Panc1 (cell line): ENCODE results near the gene EMILIN3. TPM values are rescaled to one million over a fixed set of nuclear protein-coding genes. Genes with fewer than 3 reads are reported as not detected.

ENCODE experiments used
- ATAC-seq: fragments of 200-7000 bp; cut with Tn5 transposase; 2 replicates; pipeline ENCODE4 v1.9.1; 2020; ENCODE audit warnings: mild to moderate bottlenecking, moderate library complexity
- BruUV-seq: library from RNA; stranded (reverse); fragments of 400-500 nt; replicated peaks from 2 replicates; lab custom pipeline; 2021; lab: Mats Ljungman, UMichigan
- CTCF ChIA-PET: fragments of 300-600 bp; sonication (Branson Sonifier 250); formaldehyde crosslinking; loops from one replicate; lab custom pipeline; 2022; ENCODE audit warnings: antibody characterized with exemption; lab: Charles Lee
- POLR2A ChIA-PET: fragments of 300-600 bp; sonication (Branson Sonifier 250); formaldehyde crosslinking; loops from one replicate; lab custom pipeline; 2022; ENCODE audit warnings: antibody characterized with exemption; lab: Charles Lee
- DNase-seq: peaks from one replicate; pipeline ENCODE4 v3.0.0-alpha.2; 2010; ENCODE audit warnings: low read depth, low spot score
- H3K27ac ChIP-seq: 2 replicates; pipeline ENCODE4 v1.5.1; 2011; ENCODE audit warnings: mild to moderate bottlenecking, low read length, inconsistent platforms
- H3K27me3 ChIP-seq: fragments of 200-500 bp; sonication (Bioruptor generic); 2 replicates; pipeline ENCODE4 v1.6.0; 2014; ENCODE audit warnings: low read length, inconsistent platforms; ENCODE audit not compliant: control insufficient read depth, insufficient read depth
- H3K36me3 ChIP-seq: fragments of 200-500 bp; sonication (Bioruptor generic); 2 replicates; pipeline ENCODE4 v1.5.1; 2014; ENCODE audit warnings: inconsistent platforms, mild to moderate bottlenecking, low read length, moderate library complexity; ENCODE audit not compliant: control insufficient read depth, insufficient read depth
- H3K4me1 ChIP-seq: 2 replicates; pipeline ENCODE4 v1.5.1; 2011; ENCODE audit warnings: inconsistent platforms, mild to moderate bottlenecking, low read length, moderate library complexity; ENCODE audit not compliant: control insufficient read depth, insufficient read depth
- H3K4me3 ChIP-seq, 2 experiments: 2 replicates each; pipeline ENCODE4 v1.5.1; 2011 to 2012; ENCODE audit warnings: low read depth in 2 of 2, low read length in 2 of 2, mild to moderate bottlenecking in 2 of 2, inconsistent platforms in 1 of 2, moderate library complexity in 1 of 2
- H3K9me3 ChIP-seq: fragments of 200-500 bp; sonication (Bioruptor generic); 2 replicates; pipeline ENCODE4 v1.5.1; 2014; ENCODE audit warnings: low read depth, mild to moderate bottlenecking, inconsistent platforms, low read length, moderate library complexity; ENCODE audit not compliant: control insufficient read depth, insufficient read depth
- CTCF ChIP-seq: fragments of 450-650 bp; IDR thresholded peaks from 2 replicates; pipeline ENCODE4 v1.5.1; 2017; ENCODE audit warnings: mild to moderate bottlenecking
- POLR2AphosphoS5 ChIP-seq: IDR thresholded peaks from 2 replicates; pipeline ENCODE4 v1.6.1; 2012; ENCODE audit warnings: mild to moderate bottlenecking, low read depth, low read length, moderate library complexity
- REST ChIP-seq, 2 experiments: IDR thresholded peaks; 2 replicates each; pipeline ENCODE4 v1.6.1; 2011 to 2012; ENCODE audit warnings: low read depth in 2 of 2, control low read depth in 1 of 2, low read length in 1 of 2, mild to moderate bottlenecking in 1 of 2, moderate library complexity in 1 of 2; ENCODE audit not compliant: insufficient read depth in 1 of 2
- SIN3A ChIP-seq: IDR thresholded peaks from 2 replicates; pipeline ENCODE4 v1.6.1; 2012; ENCODE audit warnings: low read depth, mild to moderate bottlenecking, low read length, moderate library complexity, borderline replicate concordance; ENCODE audit not compliant: insufficient read depth
- TCF7L2 ChIP-seq: IDR thresholded peaks from 2 replicates; pipeline ENCODE4 v1.6.1; 2011; ENCODE audit warnings: mild to moderate bottlenecking, low read depth, low read length, inconsistent platforms
- in situ Hi-C: cut with HindIII; loops from 2 replicates; pipeline ENCODE4 v1.10.0; 2016; ENCODE audit warnings: low sequenced_read_pairs, low pct_unique_long_range_greater_than_20kb
- intact Hi-C: fragments of 100-400 bp; cut with micrococcal nuclease; formaldehyde crosslinking; loops from one replicate; pipeline ENCODE4 v1.10.0; 2022; ENCODE audit not compliant: unreplicated experiment
- total RNA-seq: library from RNA; stranded (reverse); gene quantifications from one replicate; pipeline ENCODE4 v1.2.1, GENCODE V29; 2021; ENCODE audit not compliant: unreplicated experiment

EMILIN3 gene
- total RNA-seq, 1 experiment from 2014 or later, result 0.54 TPM

- BruUV-seq, result no TSS peak
- ChIA-PET POLR2A (no interaction called here), CTCF (no interaction called here)
- no peak overlapping the region for H3K27ac ChIP-seq
- no peak overlapping the region for H3K4me3 ChIP-seq
- in situ Hi-C loops (no loop called here), intact Hi-C loops (no loop called here)
- no peak for TF ChIP-seq REST (IDR thresholded peaks at IDR 0.05; ENCODE audit: insufficient read depth in 1 of 2, low read depth in 2 of 2, low read length in 1 of 2)
- no peak for TF ChIP-seq SIN3A
- no peak for TF ChIP-seq CTCF
- no peak for TF ChIP-seq TCF7L2
- TF ChIP-seq POLR2AphosphoS5, result no peak
- DNase-seq (no peak), ATAC-seq (no peak)
- H3K36me3 ChIP-seq, result no peaks in the 10 kb centered on the region
- H3K27me3 ChIP-seq, result no peaks in the 10 kb centered on the region; the same call in 1 of the 2 replicates
- no peaks in the 10 kb centered on the region for H3K9me3 ChIP-seq
- H3K4me1 ChIP-seq, result no peaks in the 10 kb centered on the region
These were observed 3.1 kb upstream of the EMILIN3 start for GRCh38 chr20:41369673-41370072.

- TF ChIP-seq REST (IDR thresholded peaks at IDR 0.05; ENCODE audit: insufficient read depth in 1 of 2, low read depth in 2 of 2, low read length in 1 of 2) (no peak), POLR2AphosphoS5 (no peak)
- ChIA-PET CTCF (no interaction called here), POLR2A (interaction anchor here (0.6 kb wide), 1 partner anchor 135 kb away, joined by 3 read pairs; no protein-coding TSS in a partner anchor)
- no TSS peak for BruUV-seq
- DNase-seq (no peak), ATAC-seq (no peak)
- H3K4me1 ChIP-seq, result no peaks in the 10 kb centered on the region
- in situ Hi-C loops (no loop called here), intact Hi-C loops (no loop called here)
- H3K9me3 ChIP-seq, result no peaks in the 10 kb centered on the region
- H3K4me3 ChIP-seq, result no peak overlapping the region
- H3K36me3 ChIP-seq, result no peaks in the 10 kb centered on the region
- H3K27me3 ChIP-seq, result no peaks in the 10 kb centered on the region; the same call in 1 of the 2 replicates
- no peak overlapping the region for H3K27ac ChIP-seq
These were observed 1.3 kb upstream of the EMILIN3 start for GRCh38 chr20:41367956-41368355.
